ENCODE measurements around the gene SEC14L2. TPM values are rescaled to one million over a fixed set of nuclear protein-coding genes. Genes with fewer than 3 reads are reported as not detected.

Gene SEC14L2
- total and polyA plus RNA-seq, 2 donors (not counting 3 experiments of a cell fraction or from before 2014, with no cell fraction given) = 22.5 to 28.8 TPM

DNA sequence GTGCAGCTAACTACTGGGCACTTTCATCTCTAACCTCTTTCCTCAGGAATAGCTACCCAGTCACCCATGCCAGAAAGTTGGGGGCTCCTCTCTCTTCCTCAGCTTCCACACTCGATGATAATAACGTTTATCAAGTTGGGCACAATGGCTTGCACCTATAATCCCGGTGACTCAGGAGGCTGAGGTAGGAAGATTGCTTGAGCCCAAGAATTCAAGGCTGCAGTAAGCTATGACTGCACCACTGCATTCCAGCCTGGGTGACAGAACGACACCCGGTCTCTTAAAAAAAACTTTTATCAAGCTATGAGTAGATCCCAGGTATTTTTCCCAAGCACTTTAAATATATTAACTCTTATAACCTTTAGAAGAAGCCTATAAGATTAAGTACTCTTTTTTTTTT is 42.2 kb upstream of the SEC14L2 start:
- Histone ChIP-seq H3K4me2 (ENCODE audit: insufficient read depth, low read length) (no peak overlapping the region), H3K9me3 (replicated peaks; ENCODE audit: control insufficient read depth, insufficient read depth, low read length) (no peaks in the 10 kb centered on the region), H3K36me3 (ENCODE audit: control insufficient read depth in 2 of 2, extremely low read depth in 1 of 2, insufficient read depth in 2 of 2, low read length in 2 of 2) (peaks cover 14% of the 10 kb centered on the region in 2 experiments), H3K4me1 (ENCODE audit: control insufficient read depth, extremely low read depth, insufficient read depth, low read length) (peaks cover 15% of the 10 kb centered on the region), H3K9ac (replicated peaks; ENCODE audit: extremely low read depth, insufficient read depth, low read length) (no peak overlapping the region), H3K27me3 (ENCODE audit: control insufficient read depth in 2 of 2, insufficient read depth in 2 of 2, low read length in 2 of 2) (no peaks in the 10 kb centered on the region), H3K4me3 (replicated peaks in 1 of 3; ENCODE audit: insufficient read depth in 1 of 3, low read depth in 1 of 3, low read length in 3 of 3) (no peak overlapping the region), H4K20me1 (replicated peaks; ENCODE audit: control insufficient read depth, extremely low read depth, insufficient read depth, low read length) (peaks cover 2% of the 10 kb centered on the region), H3K9me1 (replicated peaks; ENCODE audit: control insufficient read depth, extremely low read depth, insufficient read depth, low read length) (no peaks in the 10 kb centered on the region), H3K27ac (ENCODE audit: insufficient read depth, low read depth, low read length) (no peak overlapping the region), H2AFZ (ENCODE audit: low read depth, low read length) (no peak overlapping the region), H3K79me2 (ENCODE audit: control insufficient read depth, insufficient read depth, low read length) (peaks cover 56% of the 10 kb centered on the region)
- ChIA-PET POLR2A (no interaction called here), CTCF (interaction anchor here (1.5 to 1.9 kb wide), 2 partner anchors 67 to 91 kb away, joined by 3 to 5 read pairs; no protein-coding TSS in a partner anchor)
- no peak for FAIRE-seq
- TF ChIP-seq EZH2 (IDR thresholded peaks at IDR 0.05; ENCODE audit: borderline replicate concordance, low read depth, low read length, severe bottlenecking) = no peak
- TF ChIP-seq POLR2AphosphoS5 (IDR thresholded peaks at IDR 0.05; ENCODE audit: insufficient read depth, low read depth, low read length) = no peak
- no peak for TF ChIP-seq FOS (IDR thresholded peaks at IDR 0.05; ENCODE audit: borderline replicate concordance, insufficient read depth, low read length)
- TF ChIP-seq JUN (IDR thresholded peaks at IDR 0.05; ENCODE audit: borderline replicate concordance, insufficient read depth, insufficient read length, low read depth) = no peak
- TF ChIP-seq, protein P1, sequence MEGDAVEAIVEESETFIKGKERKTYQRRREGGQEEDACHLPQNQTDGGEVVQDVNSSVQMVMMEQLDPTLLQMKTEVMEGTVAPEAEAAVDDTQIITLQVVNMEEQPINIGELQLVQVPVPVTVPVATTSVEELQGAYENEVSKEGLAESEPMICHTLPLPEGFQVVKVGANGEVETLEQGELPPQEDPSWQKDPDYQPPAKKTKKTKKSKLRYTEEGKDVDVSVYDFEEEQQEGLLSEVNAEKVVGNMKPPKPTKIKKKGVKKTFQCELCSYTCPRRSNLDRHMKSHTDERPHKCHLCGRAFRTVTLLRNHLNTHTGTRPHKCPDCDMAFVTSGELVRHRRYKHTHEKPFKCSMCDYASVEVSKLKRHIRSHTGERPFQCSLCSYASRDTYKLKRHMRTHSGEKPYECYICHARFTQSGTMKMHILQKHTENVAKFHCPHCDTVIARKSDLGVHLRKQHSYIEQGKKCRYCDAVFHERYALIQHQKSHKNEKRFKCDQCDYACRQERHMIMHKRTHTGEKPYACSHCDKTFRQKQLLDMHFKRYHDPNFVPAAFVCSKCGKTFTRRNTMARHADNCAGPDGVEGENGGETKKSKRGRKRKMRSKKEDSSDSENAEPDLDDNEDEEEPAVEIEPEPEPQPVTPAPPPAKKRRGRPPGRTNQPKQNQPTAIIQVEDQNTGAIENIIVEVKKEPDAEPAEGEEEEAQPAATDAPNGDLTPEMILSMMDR (IDR thresholded peaks at IDR 0.05; ENCODE audit: extremely low read depth in 1 of 2, insufficient read depth in 1 of 2, low read depth in 1 of 2, low read length in 2 of 2) = no peak
- TF ChIP-seq MYC (IDR thresholded peaks at IDR 0.05; ENCODE audit: low read depth, low read length) = no peak
- no peak for TF ChIP-seq POLR2A (IDR thresholded peaks at IDR 0.05; ENCODE audit: low read depth, low read length)
- TF ChIP-seq, protein P2, sequence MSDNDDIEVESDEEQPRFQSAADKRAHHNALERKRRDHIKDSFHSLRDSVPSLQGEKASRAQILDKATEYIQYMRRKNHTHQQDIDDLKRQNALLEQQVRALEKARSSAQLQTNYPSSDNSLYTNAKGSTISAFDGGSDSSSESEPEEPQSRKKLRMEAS (IDR thresholded peaks at IDR 0.05; ENCODE audit: insufficient read depth, insufficient read length) = no peak
- TF ChIP-seq GATA2 (IDR thresholded peaks at IDR 0.05; ENCODE audit: insufficient read depth, insufficient read length, low read depth, low read length) = no peak
- DNase-seq (ENCODE audit: low read depth, low spot score) = no peak
- dilution Hi-C loops (cut with MboI; ENCODE audit: extremely low pct_ligation_motif_present, low sequenced_read_pairs) = no loop called here
- intact Hi-C loops (cut with micrococcal nuclease) = no loop called here
- no TSS peak for BruUV-seq (replicated peaks)

Data from endothelial cell of umbilical vein (primary cell).